HEK293 (cell line): ENCODE measurements around the gene SNAPC5.
A peak's percentile ranks its signal among the peaks of the same experiment; 100 is the strongest.

Source experiments
- GFI1B ChIP-seq: fragments of 450-650 bp; formaldehyde crosslinking; IDR thresholded peaks from 2 replicates; pipeline ENCODE4 v1.5.1; 2016; ENCODE audit warnings: missing biosample characterization, missing genetic modification characterization
- KLF10 ChIP-seq: fragments of 450-650 bp; IDR thresholded peaks from 2 replicates; pipeline ENCODE4 v1.5.1; 2018; ENCODE audit warnings: missing biosample characterization, mild to moderate bottlenecking, missing genetic modification characterization
- OSR2 ChIP-seq: fragments of 450-650 bp; formaldehyde crosslinking; IDR thresholded peaks from 2 replicates; pipeline ENCODE4 v1.5.1; 2016; ENCODE audit warnings: missing biosample characterization, missing genetic modification characterization
- SP7 ChIP-seq: fragments of 450-650 bp; formaldehyde crosslinking; IDR thresholded peaks from 2 replicates; pipeline ENCODE4 v1.5.1; 2016; ENCODE audit warnings: missing biosample characterization, missing genetic modification characterization
- TRIM28 ChIP-seq: IDR thresholded peaks from 2 replicates; pipeline ENCODE4 v1.6.1; 2011; ENCODE audit warnings: low read length, control low read depth, borderline replicate concordance
- YY2 ChIP-seq: fragments of 450-650 bp; formaldehyde crosslinking; IDR thresholded peaks from 2 replicates; pipeline ENCODE4 v1.5.1; 2016; ENCODE audit warnings: missing biosample characterization, missing genetic modification characterization
- ZBTB21 ChIP-seq: fragments of 450-650 bp; formaldehyde crosslinking; IDR thresholded peaks from 2 replicates; pipeline ENCODE4 v1.5.1; 2017; ENCODE audit warnings: missing biosample characterization, missing genetic modification characterization
- ZBTB8A ChIP-seq: fragments of 450-650 bp; formaldehyde crosslinking; IDR thresholded peaks from 2 replicates; pipeline ENCODE4 v1.5.1; 2016; ENCODE audit warnings: missing biosample characterization, missing genetic modification characterization
- ZEB2 ChIP-seq: fragments of 450-650 bp; formaldehyde crosslinking; IDR thresholded peaks from 2 replicates; pipeline ENCODE4 v1.5.1; 2016; ENCODE audit warnings: missing biosample characterization, missing genetic modification characterization
- ZFP3 ChIP-seq: fragments of 450-650 bp; formaldehyde crosslinking; IDR thresholded peaks from 2 replicates; pipeline ENCODE4 v1.5.1; 2016; ENCODE audit warnings: low read depth, missing biosample characterization, missing genetic modification characterization
- ZNF10 ChIP-seq: fragments of 450-650 bp; formaldehyde crosslinking; IDR thresholded peaks from 2 replicates; pipeline ENCODE4 v1.5.1; 2017; ENCODE audit warnings: missing biosample characterization, missing genetic modification characterization
- ZNF157 ChIP-seq: fragments of 450-650 bp; formaldehyde crosslinking; IDR thresholded peaks from 2 replicates; pipeline ENCODE4 v1.5.1; 2016; ENCODE audit warnings: missing biosample characterization, missing genetic modification characterization
- ZNF184 ChIP-seq: fragments of 450-650 bp; IDR thresholded peaks from 2 replicates; pipeline ENCODE4 v1.5.1; 2018; ENCODE audit warnings: missing biosample characterization, mild to moderate bottlenecking, missing genetic modification characterization
- ZNF311 ChIP-seq: fragments of 450-650 bp; formaldehyde crosslinking; IDR thresholded peaks from 2 replicates; pipeline ENCODE4 v1.5.1; 2017; ENCODE audit warnings: missing biosample characterization, missing genetic modification characterization, borderline replicate concordance
- ZNF366 ChIP-seq: fragments of 450-650 bp; formaldehyde crosslinking; conservative IDR thresholded peaks from 2 replicates; pipeline ENCODE4 v1.5.1; 2016; ENCODE audit warnings: missing biosample characterization, missing genetic modification characterization
- ZNF391 ChIP-seq: fragments of 450-650 bp; formaldehyde crosslinking; IDR thresholded peaks from 2 replicates; pipeline ENCODE4 v1.5.1; 2016; ENCODE audit warnings: low read depth, missing biosample characterization, missing genetic modification characterization, borderline replicate concordance
- ZNF501 ChIP-seq: fragments of 450-650 bp; formaldehyde crosslinking; IDR thresholded peaks from 2 replicates; pipeline ENCODE4 v1.5.1; 2016; ENCODE audit warnings: missing biosample characterization, missing genetic modification characterization
- ZNF561 ChIP-seq: fragments of 450-650 bp; IDR thresholded peaks from 2 replicates; pipeline ENCODE4 v1.5.1; 2018; ENCODE audit warnings: missing biosample characterization, missing genetic modification characterization, borderline replicate concordance
- ZNF664 ChIP-seq: fragments of 450-650 bp; formaldehyde crosslinking; IDR thresholded peaks from 2 replicates; pipeline ENCODE4 v1.5.1; 2016; ENCODE audit warnings: missing biosample characterization, missing genetic modification characterization
- ZNF677 ChIP-seq: fragments of 450-650 bp; IDR thresholded peaks from 2 replicates; pipeline ENCODE4 v1.5.0; 2018; ENCODE audit warnings: missing biosample characterization, mild to moderate bottlenecking, missing genetic modification characterization, moderate library complexity
- ZNF837 ChIP-seq: fragments of 450-650 bp; formaldehyde crosslinking; IDR thresholded peaks from 2 replicates; pipeline ENCODE4 v1.5.1; 2016; ENCODE audit warnings: missing biosample characterization, missing genetic modification characterization
- ZSCAN30 ChIP-seq: fragments of 450-650 bp; IDR thresholded peaks from 2 replicates; pipeline ENCODE4 v1.5.1; 2018; ENCODE audit warnings: missing biosample characterization, mild to moderate bottlenecking, missing genetic modification characterization, moderate library complexity
- TF ChIP-seq, protein P1 (sequence below): fragments of 450-650 bp; formaldehyde crosslinking; IDR thresholded peaks from 2 replicates; pipeline ENCODE4 v1.5.1; 2016; ENCODE audit warnings: missing biosample characterization, missing genetic modification characterization
- TF ChIP-seq, protein P2 (sequence below): fragments of 450-650 bp; formaldehyde crosslinking; IDR thresholded peaks from 2 replicates; pipeline ENCODE4 v1.5.1; 2017; ENCODE audit warnings: missing biosample characterization, missing genetic modification characterization
- TF ChIP-seq, protein P3 (sequence below): fragments of 450-650 bp; formaldehyde crosslinking; IDR thresholded peaks from 2 replicates; pipeline ENCODE4 v1.5.1; 2016; ENCODE audit warnings: missing biosample characterization, missing genetic modification characterization
- TF ChIP-seq, protein P4 (sequence below): fragments of 450-650 bp; formaldehyde crosslinking; IDR thresholded peaks from 2 replicates; pipeline ENCODE4 v1.5.1; 2016; ENCODE audit warnings: missing biosample characterization, missing genetic modification characterization
- TF ChIP-seq, protein P5 (sequence below): fragments of 450-650 bp; formaldehyde crosslinking; IDR thresholded peaks from 2 replicates; pipeline ENCODE4 v1.5.1; 2016; ENCODE audit warnings: missing biosample characterization, missing genetic modification characterization
- TF ChIP-seq, protein P6 (sequence below): fragments of 450-650 bp; formaldehyde crosslinking; IDR thresholded peaks from 2 replicates; pipeline ENCODE4 v1.5.1; 2016; ENCODE audit warnings: missing biosample characterization, missing genetic modification characterization

Gene SNAPC5

DNA sequence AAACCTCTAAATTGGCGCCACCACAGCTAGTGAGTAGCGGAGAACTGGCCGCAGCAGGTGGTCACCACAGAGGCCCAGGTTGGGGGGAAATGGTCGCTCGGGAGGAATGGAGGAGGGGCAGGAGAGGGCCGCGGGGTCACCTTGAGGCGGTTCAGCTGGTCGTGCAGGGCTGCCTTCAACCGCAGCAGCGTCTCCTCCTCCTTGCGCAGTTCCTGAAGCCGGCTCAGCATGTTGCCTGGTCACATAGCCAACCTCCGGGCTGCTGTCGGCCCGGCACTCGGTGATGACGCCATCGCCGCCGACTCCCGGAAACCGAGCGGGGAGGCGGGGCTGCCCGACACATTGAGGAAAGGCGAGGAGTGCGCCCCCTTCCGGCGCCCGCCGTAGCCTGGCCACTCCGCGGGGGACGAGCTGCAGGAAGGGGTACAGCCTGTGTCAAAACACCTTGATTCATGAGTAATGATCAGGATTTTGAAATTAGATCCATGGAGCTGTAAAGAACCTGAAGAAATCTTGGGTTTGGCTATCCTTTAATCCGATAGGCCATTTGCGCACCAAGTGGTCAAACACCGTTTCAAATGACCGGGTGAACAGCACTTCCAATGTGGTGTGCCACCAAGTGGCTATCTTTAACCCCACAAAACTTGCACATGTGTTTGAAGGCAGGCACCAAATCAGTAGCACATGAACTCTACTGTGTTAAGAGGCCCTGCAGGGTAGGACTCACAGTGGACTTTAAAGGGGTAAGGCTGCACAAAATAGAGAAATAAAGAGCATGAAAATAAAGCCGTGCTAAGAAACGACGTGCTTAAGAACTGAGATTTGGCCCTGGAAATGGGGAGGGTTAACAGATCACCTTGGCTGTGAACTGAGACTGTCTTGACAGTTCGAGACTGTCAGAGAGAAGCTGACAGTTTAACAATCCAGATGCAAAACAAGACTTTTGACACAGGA is at the start of gene SNAPC5 (continued):
- TF ChIP-seq, protein P1, sequence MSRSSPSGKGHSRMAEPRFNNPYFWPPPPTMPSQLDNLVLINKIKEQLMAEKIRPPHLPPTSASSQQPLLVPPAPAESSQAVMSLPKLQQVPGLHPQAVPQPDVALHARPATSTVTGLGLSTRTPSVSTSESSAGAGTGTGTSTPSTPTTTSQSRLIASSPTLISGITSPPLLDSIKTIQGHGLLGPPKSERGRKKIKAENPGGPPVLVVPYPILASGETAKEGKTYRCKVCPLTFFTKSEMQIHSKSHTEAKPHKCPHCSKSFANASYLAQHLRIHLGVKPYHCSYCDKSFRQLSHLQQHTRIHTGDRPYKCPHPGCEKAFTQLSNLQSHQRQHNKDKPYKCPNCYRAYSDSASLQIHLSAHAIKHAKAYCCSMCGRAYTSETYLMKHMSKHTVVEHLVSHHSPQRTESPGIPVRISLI (tag by site-specific recombination): no peak
- TF ChIP-seq, protein P2, sequence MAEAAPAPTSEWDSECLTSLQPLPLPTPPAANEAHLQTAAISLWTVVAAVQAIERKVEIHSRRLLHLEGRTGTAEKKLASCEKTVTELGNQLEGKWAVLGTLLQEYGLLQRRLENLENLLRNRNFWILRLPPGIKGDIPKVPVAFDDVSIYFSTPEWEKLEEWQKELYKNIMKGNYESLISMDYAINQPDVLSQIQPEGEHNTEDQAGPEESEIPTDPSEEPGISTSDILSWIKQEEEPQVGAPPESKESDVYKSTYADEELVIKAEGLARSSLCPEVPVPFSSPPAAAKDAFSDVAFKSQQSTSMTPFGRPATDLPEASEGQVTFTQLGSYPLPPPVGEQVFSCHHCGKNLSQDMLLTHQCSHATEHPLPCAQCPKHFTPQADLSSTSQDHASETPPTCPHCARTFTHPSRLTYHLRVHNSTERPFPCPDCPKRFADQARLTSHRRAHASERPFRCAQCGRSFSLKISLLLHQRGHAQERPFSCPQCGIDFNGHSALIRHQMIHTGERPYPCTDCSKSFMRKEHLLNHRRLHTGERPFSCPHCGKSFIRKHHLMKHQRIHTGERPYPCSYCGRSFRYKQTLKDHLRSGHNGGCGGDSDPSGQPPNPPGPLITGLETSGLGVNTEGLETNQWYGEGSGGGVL (tag by site-specific recombination): no peak
- TF ChIP-seq YY2 (tag by site-specific recombination): peak; percentile 53
- no peak for TF ChIP-seq ZNF311 (tag by site-specific recombination)
- TF ChIP-seq ZNF157: no peak
- peak; percentile 94 for TF ChIP-seq SP7
- TF ChIP-seq ZNF677: no peak
- peak; percentile 95 for TF ChIP-seq OSR2
- TF ChIP-seq ZNF366: 0 out of 2 replicates have a peak, but pooled peaks have one; percentile 24
- TF ChIP-seq, protein P3, sequence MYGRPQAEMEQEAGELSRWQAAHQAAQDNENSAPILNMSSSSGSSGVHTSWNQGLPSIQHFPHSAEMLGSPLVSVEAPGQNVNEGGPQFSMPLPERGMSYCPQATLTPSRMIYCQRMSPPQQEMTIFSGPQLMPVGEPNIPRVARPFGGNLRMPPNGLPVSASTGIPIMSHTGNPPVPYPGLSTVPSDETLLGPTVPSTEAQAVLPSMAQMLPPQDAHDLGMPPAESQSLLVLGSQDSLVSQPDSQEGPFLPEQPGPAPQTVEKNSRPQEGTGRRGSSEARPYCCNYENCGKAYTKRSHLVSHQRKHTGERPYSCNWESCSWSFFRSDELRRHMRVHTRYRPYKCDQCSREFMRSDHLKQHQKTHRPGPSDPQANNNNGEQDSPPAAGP (tag by site-specific recombination): peak; percentile 92
- peak; percentile 81; the same call in 1 of the 2 replicates for TF ChIP-seq ZNF184 (tag by site-specific recombination)
- TF ChIP-seq ZNF664 (tag by site-specific recombination): peak; percentile 9; the same call in 1 of the 2 replicates
- no peak for TF ChIP-seq ZFP3
- peak; percentile 96 for TF ChIP-seq ZNF561 (tag by site-specific recombination)
- TF ChIP-seq, protein P4, sequence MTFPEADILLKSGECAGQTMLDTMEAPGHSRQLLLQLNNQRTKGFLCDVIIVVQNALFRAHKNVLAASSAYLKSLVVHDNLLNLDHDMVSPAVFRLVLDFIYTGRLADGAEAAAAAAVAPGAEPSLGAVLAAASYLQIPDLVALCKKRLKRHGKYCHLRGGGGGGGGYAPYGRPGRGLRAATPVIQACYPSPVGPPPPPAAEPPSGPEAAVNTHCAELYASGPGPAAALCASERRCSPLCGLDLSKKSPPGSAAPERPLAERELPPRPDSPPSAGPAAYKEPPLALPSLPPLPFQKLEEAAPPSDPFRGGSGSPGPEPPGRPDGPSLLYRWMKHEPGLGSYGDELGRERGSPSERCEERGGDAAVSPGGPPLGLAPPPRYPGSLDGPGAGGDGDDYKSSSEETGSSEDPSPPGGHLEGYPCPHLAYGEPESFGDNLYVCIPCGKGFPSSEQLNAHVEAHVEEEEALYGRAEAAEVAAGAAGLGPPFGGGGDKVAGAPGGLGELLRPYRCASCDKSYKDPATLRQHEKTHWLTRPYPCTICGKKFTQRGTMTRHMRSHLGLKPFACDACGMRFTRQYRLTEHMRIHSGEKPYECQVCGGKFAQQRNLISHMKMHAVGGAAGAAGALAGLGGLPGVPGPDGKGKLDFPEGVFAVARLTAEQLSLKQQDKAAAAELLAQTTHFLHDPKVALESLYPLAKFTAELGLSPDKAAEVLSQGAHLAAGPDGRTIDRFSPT: peak; percentile 93
- TF ChIP-seq ZNF391 (tag by site-specific recombination): peak; percentile 85
- TF ChIP-seq ZNF10 (tag by site-specific recombination): 0 out of 2 replicates have a peak, but pooled peaks have one; percentile 33
- peak; percentile 99 for TF ChIP-seq ZNF501
- peak; percentile 99 for TF ChIP-seq ZSCAN30 (tag by site-specific recombination)
- TF ChIP-seq, protein P5, sequence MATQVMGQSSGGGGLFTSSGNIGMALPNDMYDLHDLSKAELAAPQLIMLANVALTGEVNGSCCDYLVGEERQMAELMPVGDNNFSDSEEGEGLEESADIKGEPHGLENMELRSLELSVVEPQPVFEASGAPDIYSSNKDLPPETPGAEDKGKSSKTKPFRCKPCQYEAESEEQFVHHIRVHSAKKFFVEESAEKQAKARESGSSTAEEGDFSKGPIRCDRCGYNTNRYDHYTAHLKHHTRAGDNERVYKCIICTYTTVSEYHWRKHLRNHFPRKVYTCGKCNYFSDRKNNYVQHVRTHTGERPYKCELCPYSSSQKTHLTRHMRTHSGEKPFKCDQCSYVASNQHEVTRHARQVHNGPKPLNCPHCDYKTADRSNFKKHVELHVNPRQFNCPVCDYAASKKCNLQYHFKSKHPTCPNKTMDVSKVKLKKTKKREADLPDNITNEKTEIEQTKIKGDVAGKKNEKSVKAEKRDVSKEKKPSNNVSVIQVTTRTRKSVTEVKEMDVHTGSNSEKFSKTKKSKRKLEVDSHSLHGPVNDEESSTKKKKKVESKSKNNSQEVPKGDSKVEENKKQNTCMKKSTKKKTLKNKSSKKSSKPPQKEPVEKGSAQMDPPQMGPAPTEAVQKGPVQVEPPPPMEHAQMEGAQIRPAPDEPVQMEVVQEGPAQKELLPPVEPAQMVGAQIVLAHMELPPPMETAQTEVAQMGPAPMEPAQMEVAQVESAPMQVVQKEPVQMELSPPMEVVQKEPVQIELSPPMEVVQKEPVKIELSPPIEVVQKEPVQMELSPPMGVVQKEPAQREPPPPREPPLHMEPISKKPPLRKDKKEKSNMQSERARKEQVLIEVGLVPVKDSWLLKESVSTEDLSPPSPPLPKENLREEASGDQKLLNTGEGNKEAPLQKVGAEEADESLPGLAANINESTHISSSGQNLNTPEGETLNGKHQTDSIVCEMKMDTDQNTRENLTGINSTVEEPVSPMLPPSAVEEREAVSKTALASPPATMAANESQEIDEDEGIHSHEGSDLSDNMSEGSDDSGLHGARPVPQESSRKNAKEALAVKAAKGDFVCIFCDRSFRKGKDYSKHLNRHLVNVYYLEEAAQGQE (tag by site-specific recombination): 0 out of 2 replicates have a peak, but pooled peaks have one; percentile 34
- peak; percentile 9; the same call in 1 of the 2 replicates for TF ChIP-seq GFI1B (tag by site-specific recombination)
- peak; percentile 77; the same call in 1 of the 2 replicates for TF ChIP-seq ZNF837 (tag by site-specific recombination)
- peak; percentile 96 for TF ChIP-seq ZBTB8A (tag by site-specific recombination)
- TF ChIP-seq TRIM28: peak; percentile 81; the same call in 1 of the 2 replicates
- TF ChIP-seq KLF10 (tag by site-specific recombination): peak; percentile 87
- TF ChIP-seq, protein P6, sequence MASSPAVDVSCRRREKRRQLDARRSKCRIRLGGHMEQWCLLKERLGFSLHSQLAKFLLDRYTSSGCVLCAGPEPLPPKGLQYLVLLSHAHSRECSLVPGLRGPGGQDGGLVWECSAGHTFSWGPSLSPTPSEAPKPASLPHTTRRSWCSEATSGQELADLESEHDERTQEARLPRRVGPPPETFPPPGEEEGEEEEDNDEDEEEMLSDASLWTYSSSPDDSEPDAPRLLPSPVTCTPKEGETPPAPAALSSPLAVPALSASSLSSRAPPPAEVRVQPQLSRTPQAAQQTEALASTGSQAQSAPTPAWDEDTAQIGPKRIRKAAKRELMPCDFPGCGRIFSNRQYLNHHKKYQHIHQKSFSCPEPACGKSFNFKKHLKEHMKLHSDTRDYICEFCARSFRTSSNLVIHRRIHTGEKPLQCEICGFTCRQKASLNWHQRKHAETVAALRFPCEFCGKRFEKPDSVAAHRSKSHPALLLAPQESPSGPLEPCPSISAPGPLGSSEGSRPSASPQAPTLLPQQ (tag by site-specific recombination): peak; percentile 91
- TF ChIP-seq ZEB2 (tag by site-specific recombination): peak; percentile 100
- peak; percentile 96 for TF ChIP-seq ZBTB21 (tag by site-specific recombination)
